ENCODE data around the gene TSPAN18. TPM values are rescaled to one million over a fixed set of nuclear protein-coding genes. Genes with fewer than 3 reads are reported as not detected.

The TSPAN18 gene
- total RNA-seq, 4 donors from 2014 or later, result 0.95 to 4.5 (median 2.3) TPM

GRCh38 chr11:44840085-44840478 lies 113.3 kb downstream of the TSPAN18 start:
- intact Hi-C loops (cut with DNase I; ENCODE audit: low total_unique reads), result no loop called here
- TF ChIP-seq, protein P1, sequence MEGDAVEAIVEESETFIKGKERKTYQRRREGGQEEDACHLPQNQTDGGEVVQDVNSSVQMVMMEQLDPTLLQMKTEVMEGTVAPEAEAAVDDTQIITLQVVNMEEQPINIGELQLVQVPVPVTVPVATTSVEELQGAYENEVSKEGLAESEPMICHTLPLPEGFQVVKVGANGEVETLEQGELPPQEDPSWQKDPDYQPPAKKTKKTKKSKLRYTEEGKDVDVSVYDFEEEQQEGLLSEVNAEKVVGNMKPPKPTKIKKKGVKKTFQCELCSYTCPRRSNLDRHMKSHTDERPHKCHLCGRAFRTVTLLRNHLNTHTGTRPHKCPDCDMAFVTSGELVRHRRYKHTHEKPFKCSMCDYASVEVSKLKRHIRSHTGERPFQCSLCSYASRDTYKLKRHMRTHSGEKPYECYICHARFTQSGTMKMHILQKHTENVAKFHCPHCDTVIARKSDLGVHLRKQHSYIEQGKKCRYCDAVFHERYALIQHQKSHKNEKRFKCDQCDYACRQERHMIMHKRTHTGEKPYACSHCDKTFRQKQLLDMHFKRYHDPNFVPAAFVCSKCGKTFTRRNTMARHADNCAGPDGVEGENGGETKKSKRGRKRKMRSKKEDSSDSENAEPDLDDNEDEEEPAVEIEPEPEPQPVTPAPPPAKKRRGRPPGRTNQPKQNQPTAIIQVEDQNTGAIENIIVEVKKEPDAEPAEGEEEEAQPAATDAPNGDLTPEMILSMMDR (IDR thresholded peaks at IDR 0.05), result no peak
- no peak for TF ChIP-seq POLR2A (IDR thresholded peaks at IDR 0.05)
- DNase-seq (ENCODE audit: low spot score in 2 of 2), result no peak
- 67 to 79% methylated on average over 3 of the region's 3 CpGs for WGBS, 2 donors
- H3K4me3 ChIP-seq (ENCODE audit: low read depth, poor library complexity, severe bottlenecking), result no peak overlapping the region

- WGBS, 2 donors, result 57 to 58% methylated on average over 9 of the region's 9 CpGs
- intact Hi-C loops (cut with DNase I; ENCODE audit: low total_unique reads), result no loop called here
- no peak overlapping the region for H3K4me3 ChIP-seq (ENCODE audit: low read depth, poor library complexity, severe bottlenecking)
- TF ChIP-seq, protein P1 (IDR thresholded peaks at IDR 0.05), result no peak
- TF ChIP-seq POLR2A (IDR thresholded peaks at IDR 0.05), result no peak
- DNase-seq (ENCODE audit: low spot score in 2 of 2), result no peak
Measured at GRCh38 chr11:44840521-44841251, 113.9 kb downstream of the TSPAN18 start.

DNA sequence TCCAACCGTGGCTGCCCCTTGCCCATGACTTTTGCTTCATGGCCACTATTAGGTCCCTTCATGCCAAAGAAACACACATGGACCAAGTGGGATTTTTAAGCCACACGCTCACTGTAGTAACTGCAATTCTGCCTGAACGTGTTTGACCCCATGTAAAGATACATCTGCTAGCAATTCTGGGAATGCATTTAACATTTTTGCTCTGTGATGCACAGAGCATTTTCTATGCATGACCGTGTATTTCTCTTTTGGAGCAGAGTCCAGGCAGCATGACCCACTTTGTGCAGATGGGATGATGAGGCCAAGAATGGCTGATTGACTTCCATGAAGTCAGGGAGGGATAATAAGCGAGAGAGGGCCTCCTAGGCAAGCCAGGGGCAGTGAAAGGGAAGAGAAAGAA lies 115.5 kb downstream of the TSPAN18 start:
- DNase-seq (ENCODE audit: low spot score in 2 of 2), result no peak
- 73 to 75% methylated on average over 5 of the region's 5 CpGs for WGBS, 2 donors
- H3K4me3 ChIP-seq (ENCODE audit: low read depth, poor library complexity, severe bottlenecking), result no peak overlapping the region
- TF ChIP-seq, protein P1 (IDR thresholded peaks at IDR 0.05), result no peak
- TF ChIP-seq POLR2A (IDR thresholded peaks at IDR 0.05), result no peak
- intact Hi-C loops (cut with DNase I; ENCODE audit: low total_unique reads), result no loop called here

- 81 to 86% methylated on average over 7 of the region's 7 CpGs for WGBS, 2 donors
- no peak for TF ChIP-seq POLR2A (IDR thresholded peaks at IDR 0.05)
- TF ChIP-seq, protein P1 (IDR thresholded peaks at IDR 0.05), result no peak
- intact Hi-C loops (cut with DNase I; ENCODE audit: low total_unique reads), result no loop called here
- H3K4me3 ChIP-seq (ENCODE audit: low read depth, poor library complexity, severe bottlenecking), result no peak overlapping the region
- DNase-seq (ENCODE audit: low spot score in 2 of 2), result no peak
Measured at GRCh38 chr11:44846852-44847251, 120.1 kb downstream of the TSPAN18 start.

DNA sequence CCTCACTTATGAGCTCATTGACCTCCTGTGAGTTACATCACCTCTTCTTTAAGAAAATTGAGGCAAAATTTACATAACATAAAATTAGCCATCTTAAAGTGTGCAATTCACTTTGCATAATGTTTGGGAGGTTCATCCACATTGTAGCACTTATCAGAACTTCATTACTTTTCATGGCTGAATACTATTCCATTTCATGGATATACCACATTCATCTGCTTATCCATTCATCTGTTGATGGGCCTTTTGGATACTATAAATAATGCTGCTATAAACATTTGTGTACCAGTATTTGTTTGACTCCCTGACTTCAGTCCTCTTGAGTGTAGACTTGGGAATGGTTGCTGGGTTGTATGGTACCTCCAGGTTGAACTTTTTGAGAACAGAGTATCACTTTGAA lies 120.6 kb downstream of the TSPAN18 start:
- intact Hi-C loops (cut with DNase I; ENCODE audit: low total_unique reads), result no loop called here
- H3K4me3 ChIP-seq (ENCODE audit: low read depth, poor library complexity, severe bottlenecking), result no peak overlapping the region
- no peak for DNase-seq (ENCODE audit: low spot score in 2 of 2)
- TF ChIP-seq, protein P1 (IDR thresholded peaks at IDR 0.05), result no peak
- no peak for TF ChIP-seq POLR2A (IDR thresholded peaks at IDR 0.05)
